OCI-LY1 (cell line): ENCODE data around the gene TBX4.

ENCODE experiments used
- H2AFZ ChIP-seq: fragments of 200-600 bp; sonication (generic), shearing (Covaris generic); 2 replicates; pipeline ENCODE4 v1.6.0; 2014; ENCODE audit warnings: antibody characterized with exemption, mild to moderate bottlenecking, low read length
- H3F3A ChIP-seq: fragments of 200-600 bp; sonication (generic), shearing (Covaris generic); 2 replicates; pipeline ENCODE4 v1.6.0; 2014; ENCODE audit warnings: mild to moderate bottlenecking, antibody characterized with exemption, low read length, moderate library complexity; ENCODE audit not compliant: insufficient read depth
- H3K27ac ChIP-seq: fragments of 200-600 bp; sonication (generic); 2 replicates; pipeline ENCODE4 v1.5.1; 2014; ENCODE audit warnings: low read length, mixed run types, mild to moderate bottlenecking, low read depth; ENCODE audit not compliant: poor library complexity, severe bottlenecking
- H3K27me3 ChIP-seq: fragments of 200-600 bp; sonication (generic); 2 replicates; pipeline ENCODE4 v1.6.0; 2014; ENCODE audit warnings: antibody characterized with exemption, mild to moderate bottlenecking, low read length, moderate library complexity; ENCODE audit not compliant: insufficient read depth
- H3K36me3 ChIP-seq: fragments of 200-600 bp; sonication (generic); 2 replicates; pipeline ENCODE4 v1.6.1; 2014; ENCODE audit warnings: mild to moderate bottlenecking, antibody characterized with exemption, low read length, moderate library complexity, mixed read lengths; ENCODE audit not compliant: insufficient read depth
- H3K4me1 ChIP-seq: fragments of 200-600 bp; sonication (generic); 2 replicates; pipeline ENCODE4 v1.5.1; 2014; ENCODE audit warnings: mild to moderate bottlenecking, low read length, moderate library complexity; ENCODE audit not compliant: insufficient read depth, severe bottlenecking
- H3K4me2 ChIP-seq: fragments of 200-600 bp; sonication (generic), shearing (Covaris generic); 2 replicates; pipeline ENCODE4 v1.6.1; 2014; ENCODE audit warnings: low read length
- H3K4me3 ChIP-seq: fragments of 200-600 bp; sonication (generic); 2 replicates; pipeline ENCODE4 v1.5.1; 2014; ENCODE audit warnings: low read length, low read depth, mild to moderate bottlenecking, mixed read lengths; ENCODE audit not compliant: poor library complexity, severe bottlenecking
- H3K79me2 ChIP-seq: fragments of 200-600 bp; shearing (Covaris generic); 2 replicates; pipeline ENCODE4 v1.6.1; 2016; ENCODE audit warnings: mixed run types, low read length, mixed read lengths; ENCODE audit not compliant: insufficient read depth
- H3K9ac ChIP-seq: fragments of 200-600 bp; sonication (generic), shearing (Covaris generic); 2 replicates; pipeline ENCODE4 v1.6.1; 2014; ENCODE audit warnings: mild to moderate bottlenecking, low read length, mixed read lengths
- H3K9me2 ChIP-seq: fragments of 200-600 bp; sonication (generic), shearing (Covaris generic); 2 replicates; pipeline ENCODE4 v1.6.1; 2014; ENCODE audit warnings: low read depth, mild to moderate bottlenecking, low read length, mixed read lengths
- H3K9me3 ChIP-seq: fragments of 200-600 bp; shearing (Covaris generic); 2 replicates; pipeline ENCODE4 v1.6.1; 2014; ENCODE audit warnings: low read length, mixed read lengths
- H4K20me1 ChIP-seq: fragments of 200-600 bp; sonication (generic), shearing (Covaris generic); 2 replicates; pipeline ENCODE4 v1.6.0; 2016; ENCODE audit warnings: mild to moderate bottlenecking, low read length; ENCODE audit not compliant: insufficient read depth
- EZH2 ChIP-seq: fragments of 200-600 bp; sonication (generic), shearing (Covaris generic); IDR thresholded peaks from 2 replicates; pipeline ENCODE4 v1.8.0; 2017; ENCODE audit warnings: borderline replicate concordance, mixed run types, mild to moderate bottlenecking, antibody characterized with exemption, low read length, moderate library complexity, mixed read lengths
- TF ChIP-seq, protein P1 (sequence below): fragments of 200-600 bp; sonication (generic), shearing (Covaris generic); IDR thresholded peaks from 2 replicates; pipeline ENCODE4 v1.5.1; 2017; ENCODE audit warnings: mild to moderate bottlenecking, antibody characterized with exemption, low read length, moderate library complexity, mixed read lengths

The TBX4 gene

GRCh38 chr17:61528171-61528570, 75.9 kb downstream of the TBX4 start:
- TF ChIP-seq EZH2, result no peak
- TF ChIP-seq, protein P1, sequence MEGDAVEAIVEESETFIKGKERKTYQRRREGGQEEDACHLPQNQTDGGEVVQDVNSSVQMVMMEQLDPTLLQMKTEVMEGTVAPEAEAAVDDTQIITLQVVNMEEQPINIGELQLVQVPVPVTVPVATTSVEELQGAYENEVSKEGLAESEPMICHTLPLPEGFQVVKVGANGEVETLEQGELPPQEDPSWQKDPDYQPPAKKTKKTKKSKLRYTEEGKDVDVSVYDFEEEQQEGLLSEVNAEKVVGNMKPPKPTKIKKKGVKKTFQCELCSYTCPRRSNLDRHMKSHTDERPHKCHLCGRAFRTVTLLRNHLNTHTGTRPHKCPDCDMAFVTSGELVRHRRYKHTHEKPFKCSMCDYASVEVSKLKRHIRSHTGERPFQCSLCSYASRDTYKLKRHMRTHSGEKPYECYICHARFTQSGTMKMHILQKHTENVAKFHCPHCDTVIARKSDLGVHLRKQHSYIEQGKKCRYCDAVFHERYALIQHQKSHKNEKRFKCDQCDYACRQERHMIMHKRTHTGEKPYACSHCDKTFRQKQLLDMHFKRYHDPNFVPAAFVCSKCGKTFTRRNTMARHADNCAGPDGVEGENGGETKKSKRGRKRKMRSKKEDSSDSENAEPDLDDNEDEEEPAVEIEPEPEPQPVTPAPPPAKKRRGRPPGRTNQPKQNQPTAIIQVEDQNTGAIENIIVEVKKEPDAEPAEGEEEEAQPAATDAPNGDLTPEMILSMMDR, result no peak
- Histone ChIP-seq H3K9ac (no peak overlapping the region), H3F3A (no peaks in the 10 kb centered on the region)

DNA sequence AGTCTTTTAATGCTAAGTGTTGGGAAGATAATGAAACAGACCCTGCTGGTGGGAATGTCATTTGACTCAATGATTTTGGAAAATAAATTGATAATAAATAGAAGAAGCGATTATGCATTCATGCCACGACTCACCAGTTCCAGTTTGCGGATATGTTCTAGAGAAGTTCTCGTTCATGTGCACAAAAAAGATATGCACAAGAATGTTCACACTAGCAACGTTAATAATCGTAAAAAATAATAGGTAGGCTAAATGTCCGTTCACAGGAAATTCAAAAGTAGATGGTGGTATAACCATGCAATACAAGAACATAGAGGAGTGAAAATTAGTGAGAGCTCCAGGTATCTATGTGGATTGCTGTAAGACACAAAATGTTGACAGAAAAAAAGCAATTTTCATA, 79.0 kb downstream of the TBX4 start:
- Histone ChIP-seq H3K9me3 (no peaks in the 10 kb centered on the region), H3K36me3 (no peaks in the 10 kb centered on the region), H3F3A (no peaks in the 10 kb centered on the region), H3K4me2 (no peak overlapping the region), H4K20me1 (no peaks in the 10 kb centered on the region), H3K27me3 (no peaks in the 10 kb centered on the region), H2AFZ (no peak overlapping the region), H3K4me3 (no peak overlapping the region), H3K27ac (no peak overlapping the region), H3K9me2 (no peaks in the 10 kb centered on the region; the same call in 1 of the 2 replicates), H3K9ac (no peak overlapping the region), H3K79me2 (no peaks in the 10 kb centered on the region), H3K4me1 (no peaks in the 10 kb centered on the region)
- TF ChIP-seq EZH2, result no peak
- TF ChIP-seq, protein P1, result no peak

More at GRCh38 chr17:61528171-61528570, 75.9 kb downstream of the TBX4 start:
- H2AFZ ChIP-seq, result no peak overlapping the region
- H3K4me3 ChIP-seq, result no peak overlapping the region
- no peaks in the 10 kb centered on the region for H3K36me3 ChIP-seq
- H3K4me2 ChIP-seq, result no peak overlapping the region
- no peaks in the 10 kb centered on the region for H3K9me3 ChIP-seq
- H3K27ac ChIP-seq, result no peak overlapping the region
- no peaks in the 10 kb centered on the region for H3K79me2 ChIP-seq
- no peaks in the 10 kb centered on the region; the same call in 1 of the 2 replicates for H3K9me2 ChIP-seq
- no peaks in the 10 kb centered on the region for H3K4me1 ChIP-seq
- H4K20me1 ChIP-seq, result no peaks in the 10 kb centered on the region
- no peaks in the 10 kb centered on the region for H3K27me3 ChIP-seq

- Histone ChIP-seq H3K4me2 (no peak overlapping the region), H3K27me3 (no peaks in the 10 kb centered on the region), H3K36me3 (no peaks in the 10 kb centered on the region), H3K9ac (no peak overlapping the region), H4K20me1 (no peaks in the 10 kb centered on the region), H2AFZ (no peak overlapping the region), H3K4me1 (no peaks in the 10 kb centered on the region), H3K9me3 (no peaks in the 10 kb centered on the region), H3K9me2 (no peaks in the 10 kb centered on the region; the same call in 1 of the 2 replicates), H3K79me2 (no peaks in the 10 kb centered on the region), H3K4me3 (no peak overlapping the region), H3F3A (no peaks in the 10 kb centered on the region), H3K27ac (no peak overlapping the region)
- no peak for TF ChIP-seq EZH2
- TF ChIP-seq, protein P1, result no peak
Observed at GRCh38 chr17:61532826-61533225, 80.6 kb downstream of the TBX4 start.
